HFF-Myc (cell line): ENCODE measurements around the gene SLC16A6.

ENCODE experiments used
- DNase-seq: peaks from one replicate; pipeline ENCODE4 v3.0.0-alpha.2; 2011; ENCODE audit warnings: low read depth; ENCODE audit errors: extremely low read depth
- H3K4me3 ChIP-seq: replicated peaks from 2 replicates; pipeline ENCODE4 v1.5.1; 2011; ENCODE audit warnings: low read depth, mild to moderate bottlenecking, control low read depth, low read length
- CTCF ChIP-seq: IDR thresholded peaks from 2 replicates; pipeline ENCODE4 v1.5.1; 2012; ENCODE audit warnings: mild to moderate bottlenecking, low read depth, low read length, control low read depth; ENCODE audit errors: missing control alignments

The SLC16A6 gene

GRCh38 chr17:68249354-68249765, 41.6 kb downstream of the SLC16A6 start:
- DNase-seq = no peak
- no peak for TF ChIP-seq CTCF
- H3K4me3 ChIP-seq = no peak overlapping the region

GRCh38 chr17:68248891-68249290, 42.0 kb downstream of the SLC16A6 start:
- DNase-seq = no peak
- H3K4me3 ChIP-seq = peak overlapping the region; percentile 69
- TF ChIP-seq CTCF = no peak

- peak overlapping the region; percentile 69 for H3K4me3 ChIP-seq
- no peak for DNase-seq
- no peak for TF ChIP-seq CTCF
Observed at GRCh38 chr17:68248199-68248825, 42.6 kb downstream of the SLC16A6 start.

GRCh38 chr17:68247445-68248198, 43.3 kb downstream of the SLC16A6 start, which contains the start of gene AMZ2:
AMZ2 (plus strand) TSS chr17:68248043; CDS start chr17:68250188, 2,145 bp downstream.
- H3K4me3 ChIP-seq = peak within 1 kb of the TSS; percentile 69
- TF ChIP-seq CTCF = no peak
- peak; percentile 65 for DNase-seq

- peak overlapping the region; percentile 69 for H3K4me3 ChIP-seq
- no peak for DNase-seq
Observed at GRCh38 chr17:68246271-68247028, 44.5 kb downstream of the SLC16A6 start.

More at GRCh38 chr17:68246271-68247028, 44.5 kb downstream of the SLC16A6 start:
- no peak for TF ChIP-seq CTCF
